GM12873 (cell line): ENCODE measurements around the gene ST3GAL5.

Experiments used
- TF ChIP-seq, protein P1 (sequence below): IDR thresholded peaks from 2 replicates; pipeline ENCODE4 v1.5.1; 2012; ENCODE audit warnings: low read depth, mild to moderate bottlenecking, moderate library complexity, low read length, control low read depth; ENCODE audit not compliant: insufficient read depth; ENCODE audit errors: missing control alignments

ST3GAL5 gene

DNA sequence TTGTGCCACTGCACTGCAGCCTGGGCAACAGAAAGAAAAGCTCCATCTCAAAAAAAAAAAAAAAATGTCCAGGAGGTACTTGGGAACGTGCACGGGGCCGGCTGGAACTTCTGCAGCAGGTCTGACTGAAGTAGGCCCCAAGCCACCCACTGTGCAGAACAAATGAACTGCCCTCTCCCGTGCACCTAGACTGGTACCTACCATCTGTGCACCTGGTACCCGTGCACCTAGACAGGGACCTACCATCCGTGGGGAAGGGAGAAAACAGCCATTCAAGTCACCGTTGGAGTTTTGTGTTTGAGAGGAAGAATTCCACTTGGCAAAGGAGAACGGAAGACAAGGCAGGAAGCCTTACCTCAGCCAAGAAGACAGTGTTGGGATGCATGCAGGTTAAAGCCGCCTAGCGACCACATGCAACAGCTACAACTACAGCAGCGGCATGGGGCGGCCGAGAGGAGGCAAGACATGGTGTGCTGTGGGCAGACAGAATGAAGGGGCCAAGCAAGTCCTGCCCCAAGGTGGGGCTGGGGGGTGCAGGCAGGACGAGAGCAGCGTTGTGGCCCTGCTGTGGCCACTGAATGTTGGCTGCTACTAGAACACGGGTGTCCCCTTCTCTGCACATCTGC, 16.1 kb downstream of the ST3GAL5 start:
- TF ChIP-seq, protein P1, sequence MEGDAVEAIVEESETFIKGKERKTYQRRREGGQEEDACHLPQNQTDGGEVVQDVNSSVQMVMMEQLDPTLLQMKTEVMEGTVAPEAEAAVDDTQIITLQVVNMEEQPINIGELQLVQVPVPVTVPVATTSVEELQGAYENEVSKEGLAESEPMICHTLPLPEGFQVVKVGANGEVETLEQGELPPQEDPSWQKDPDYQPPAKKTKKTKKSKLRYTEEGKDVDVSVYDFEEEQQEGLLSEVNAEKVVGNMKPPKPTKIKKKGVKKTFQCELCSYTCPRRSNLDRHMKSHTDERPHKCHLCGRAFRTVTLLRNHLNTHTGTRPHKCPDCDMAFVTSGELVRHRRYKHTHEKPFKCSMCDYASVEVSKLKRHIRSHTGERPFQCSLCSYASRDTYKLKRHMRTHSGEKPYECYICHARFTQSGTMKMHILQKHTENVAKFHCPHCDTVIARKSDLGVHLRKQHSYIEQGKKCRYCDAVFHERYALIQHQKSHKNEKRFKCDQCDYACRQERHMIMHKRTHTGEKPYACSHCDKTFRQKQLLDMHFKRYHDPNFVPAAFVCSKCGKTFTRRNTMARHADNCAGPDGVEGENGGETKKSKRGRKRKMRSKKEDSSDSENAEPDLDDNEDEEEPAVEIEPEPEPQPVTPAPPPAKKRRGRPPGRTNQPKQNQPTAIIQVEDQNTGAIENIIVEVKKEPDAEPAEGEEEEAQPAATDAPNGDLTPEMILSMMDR, result no peak

DNA sequence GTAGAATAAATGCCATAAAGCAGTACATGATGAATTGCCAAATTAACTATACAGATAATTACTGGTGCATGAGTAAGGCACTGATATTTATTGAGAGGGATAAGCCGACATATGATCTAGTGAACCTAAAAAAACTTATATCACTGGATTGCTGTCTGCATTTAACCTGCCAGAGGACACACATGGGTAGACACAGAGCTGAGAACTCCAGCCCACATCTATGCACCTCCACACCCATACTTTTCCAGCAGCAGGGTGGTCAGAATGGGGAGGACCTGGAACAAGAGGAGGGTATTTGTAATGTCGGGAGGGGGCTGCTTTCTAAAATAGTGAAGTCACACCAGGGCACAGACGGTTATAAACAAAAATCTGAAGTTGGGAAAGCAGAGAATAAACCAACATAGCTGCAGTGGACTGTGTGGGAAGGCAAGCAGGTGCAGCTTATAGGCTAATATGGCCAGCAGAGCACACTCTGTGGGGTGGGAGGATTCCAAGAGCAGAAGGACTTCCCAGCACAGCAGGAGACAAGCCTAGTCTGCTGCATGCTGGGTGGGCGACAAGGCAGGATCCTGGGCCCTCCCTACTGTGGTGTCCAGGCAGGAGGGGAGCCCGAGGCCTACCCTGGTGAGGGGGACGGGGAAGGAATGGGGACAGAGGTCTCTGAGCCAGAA, 17.2 kb downstream of the ST3GAL5 start:
- TF ChIP-seq, protein P1, result no peak

DNA sequence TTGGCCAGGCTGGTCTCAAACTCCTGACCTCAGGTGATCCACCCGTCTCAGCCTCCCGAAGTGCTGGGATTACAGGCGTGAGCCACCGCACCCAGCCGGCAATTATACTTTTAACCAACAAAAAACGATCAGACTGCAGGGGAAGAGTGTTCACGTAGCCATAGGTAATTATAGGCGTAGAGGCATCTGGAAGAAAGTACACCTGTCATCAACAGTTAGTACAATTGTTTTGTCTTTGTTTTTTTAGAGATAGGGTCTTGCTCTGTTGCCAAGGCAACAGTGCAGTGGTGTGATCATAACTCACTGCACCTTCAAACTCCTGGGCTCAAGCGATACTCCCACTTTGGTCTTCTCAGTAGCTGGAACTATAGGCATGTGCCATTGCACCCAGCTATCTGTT, 20.0 kb downstream of the ST3GAL5 start:
- TF ChIP-seq, protein P1, result no peak

DNA sequence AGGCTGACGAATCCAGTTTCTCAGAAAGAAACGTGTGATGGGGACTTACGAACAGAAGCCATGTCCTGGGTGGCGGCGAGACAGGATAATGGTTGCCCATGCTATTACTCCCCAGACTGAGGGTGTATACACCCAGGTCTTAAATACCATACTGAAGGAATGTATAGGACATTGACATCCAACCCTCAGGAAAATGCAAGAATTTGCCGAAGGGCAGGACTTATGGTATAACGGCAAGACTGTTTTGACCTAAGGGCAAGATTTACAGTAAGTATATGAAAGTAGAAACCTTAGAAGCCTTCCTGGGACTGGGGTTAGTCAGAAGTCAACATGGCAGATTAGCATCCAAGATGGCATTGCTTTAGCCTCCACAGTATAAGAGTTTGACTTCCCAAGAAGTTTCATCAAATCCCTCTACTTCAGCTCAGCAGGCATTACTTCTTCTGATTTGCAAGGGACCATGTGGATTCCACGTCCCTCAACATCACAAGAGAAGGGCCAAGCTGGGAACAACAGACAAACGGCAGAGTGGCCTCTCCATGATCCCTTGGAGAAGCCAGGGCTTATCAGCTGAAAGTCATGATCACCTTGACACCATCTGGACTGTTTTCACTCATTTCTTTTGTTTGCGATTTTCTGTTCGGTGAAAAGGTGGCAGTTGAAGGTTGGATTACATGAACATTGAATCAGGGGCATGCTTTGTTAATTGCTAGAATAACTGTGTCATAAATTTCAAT, 21.1 kb downstream of the ST3GAL5 start:
- TF ChIP-seq, protein P1, result no peak

DNA sequence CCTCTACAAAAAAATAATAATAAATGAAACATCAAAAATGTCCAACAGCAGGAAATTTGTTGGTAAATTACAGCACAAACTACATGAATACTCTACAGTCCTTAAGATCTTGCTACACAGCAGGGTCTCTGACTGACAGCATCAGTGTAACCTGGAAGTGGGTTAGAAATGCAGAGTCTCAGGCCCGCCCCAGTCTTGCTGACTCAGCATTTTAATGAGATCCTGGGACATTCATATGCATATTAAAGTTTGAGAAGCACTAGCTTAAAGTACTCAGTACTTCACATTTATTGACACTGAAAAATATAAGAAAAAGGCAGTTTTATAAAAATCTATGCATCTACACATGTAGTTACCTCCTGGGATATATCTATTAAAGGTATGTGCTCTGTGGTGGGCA, 21.7 kb downstream of the ST3GAL5 start:
- TF ChIP-seq, protein P1, result no peak

DNA sequence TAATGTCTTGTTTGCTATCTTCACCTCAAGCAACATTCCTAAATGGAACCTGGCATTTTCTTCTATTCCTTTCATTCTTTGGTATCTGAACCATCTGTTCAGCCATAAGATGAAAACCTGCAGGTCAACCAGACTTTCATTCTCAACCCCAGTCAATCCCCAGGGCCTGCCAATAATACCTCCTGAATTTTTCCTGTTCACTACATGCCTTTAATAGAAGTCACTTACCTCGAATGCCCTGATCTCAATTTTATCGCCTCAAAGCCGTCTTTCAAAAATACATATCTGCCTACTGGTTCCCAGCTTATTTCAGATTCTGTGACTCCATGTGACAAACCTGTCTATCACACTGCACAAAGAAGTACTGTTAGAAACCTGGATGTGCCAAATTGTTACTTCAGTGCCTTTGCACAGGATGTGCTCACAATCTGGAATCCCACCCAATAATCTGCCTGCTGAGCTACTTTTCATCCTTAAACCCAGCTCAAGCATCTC, 22.6 kb downstream of the ST3GAL5 start:
- TF ChIP-seq, protein P1, result no peak

DNA sequence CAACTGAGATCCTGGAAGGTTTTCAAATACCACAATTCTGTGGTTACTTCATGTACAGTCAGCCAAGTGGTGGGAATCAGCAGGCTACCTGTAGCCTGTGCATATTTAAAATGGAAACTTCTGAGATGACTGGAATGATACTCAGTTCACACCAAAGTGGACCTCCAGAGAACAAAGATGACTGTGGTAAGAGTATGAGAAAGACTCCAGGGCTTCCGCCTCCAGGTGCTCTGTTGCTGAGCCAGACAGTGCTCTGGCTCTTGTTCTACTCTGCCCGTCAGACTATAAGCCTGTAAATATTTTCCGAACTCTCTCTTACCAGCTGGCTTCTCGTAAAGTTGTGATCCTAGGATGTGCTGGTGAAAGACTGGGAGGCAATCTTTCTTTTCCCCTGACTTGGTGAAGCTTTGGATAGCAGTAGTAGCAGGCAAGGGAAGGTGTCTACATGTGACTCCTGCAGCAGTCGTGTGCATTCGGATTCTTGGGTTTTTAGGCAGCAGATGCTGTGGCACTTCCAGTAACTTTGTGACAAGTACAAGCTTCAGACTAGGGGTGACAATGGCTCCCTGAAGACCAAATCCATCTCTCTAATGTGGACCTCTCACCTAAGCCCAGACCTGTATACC, 23.1 kb downstream of the ST3GAL5 start:
- TF ChIP-seq, protein P1, result no peak
